Hematopoietic multipotent progenitor cell treated with erythropoietin and hydrocortisone succinate and interleukin-3 and kit ligand, for 17 days (in vitro differentiated cells): Measurements from ENCODE around the gene FMN2.

ENCODE experiments used
- DNase-seq: peaks from one replicate; pipeline ENCODE4 v3.0.0-alpha.2; 2015; ENCODE audit warnings: low spot score

The FMN2 gene

DNA sequence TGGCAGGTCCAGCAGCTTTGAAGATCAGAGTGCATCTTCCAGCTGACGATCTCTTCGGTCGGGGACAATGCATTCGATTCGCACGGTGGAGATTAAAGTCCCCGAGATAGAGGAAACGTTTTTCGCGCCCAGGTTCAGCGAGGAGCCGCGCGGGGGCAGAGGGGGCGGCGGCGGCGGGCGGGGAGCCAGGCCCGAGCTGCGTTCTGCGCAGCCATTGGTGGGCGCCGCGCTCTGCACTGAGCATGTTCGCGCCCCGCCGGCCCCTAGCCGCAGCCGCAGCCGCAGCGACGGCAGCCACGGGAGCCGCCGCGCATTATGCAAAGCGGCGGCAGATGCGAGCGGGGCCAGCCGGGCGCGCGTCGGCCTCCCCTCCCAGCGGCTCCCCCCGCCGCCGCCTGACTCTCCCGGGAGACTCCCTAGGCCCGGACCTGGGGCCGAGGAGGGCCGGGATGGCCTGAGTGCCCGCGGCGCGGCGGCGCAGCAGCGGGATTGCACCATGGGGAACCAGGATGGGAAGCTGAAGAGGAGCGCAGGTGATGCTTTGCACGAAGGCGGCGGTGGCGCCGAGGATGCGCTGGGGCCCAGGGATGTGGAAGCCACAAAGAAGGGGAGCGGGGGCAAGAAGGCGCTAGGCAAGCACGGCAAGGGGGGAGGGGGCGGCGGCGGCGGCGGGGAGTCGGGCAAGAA, at the start of gene FMN2:
FMN2 (plus strand) TSS at position 270 of the 687 bp plus-strand sequence; CDS start at position 497, 227 bp downstream.
- no peak for DNase-seq

DNA sequence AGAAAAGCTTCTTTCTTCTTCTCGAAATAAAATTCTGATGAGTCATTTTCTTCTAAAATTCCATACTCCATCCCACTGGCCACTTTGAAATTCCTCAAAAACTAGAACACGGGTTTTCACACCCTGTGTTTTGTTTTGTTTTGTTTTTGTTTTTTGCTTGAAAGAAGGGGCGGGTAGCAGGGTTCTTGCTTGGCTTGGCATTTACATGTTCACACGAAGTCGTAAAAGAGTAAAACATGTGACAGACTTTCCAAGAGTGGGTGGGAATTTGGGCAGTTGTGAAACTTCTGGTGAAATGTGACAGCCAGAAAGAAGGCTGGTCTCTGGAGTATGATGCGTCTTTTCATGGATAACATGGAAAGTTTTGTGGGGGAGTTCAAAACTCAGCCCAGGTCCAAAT, 47.1 kb upstream of the FMN2 start:
- DNase-seq = no peak

DNA sequence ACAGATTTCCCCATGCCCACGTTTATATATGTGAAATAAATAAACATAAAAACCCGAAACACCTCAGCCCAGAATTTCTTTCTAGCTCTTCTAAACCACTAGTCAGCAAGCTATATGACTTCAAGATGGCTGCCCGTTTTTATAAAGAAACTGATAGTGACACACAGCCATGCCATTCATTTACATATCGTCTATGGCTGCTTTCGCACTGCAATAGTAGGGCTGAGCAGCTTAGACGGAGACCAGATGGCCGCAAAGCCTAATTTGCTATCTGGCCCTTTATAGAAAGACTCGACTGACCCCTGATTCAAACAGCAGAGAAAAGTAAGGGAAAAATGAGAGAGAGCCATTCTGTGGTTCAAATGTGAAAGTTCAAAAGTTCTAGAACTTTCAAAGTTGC, 45.7 kb upstream of the FMN2 start:
- no peak for DNase-seq

DNA sequence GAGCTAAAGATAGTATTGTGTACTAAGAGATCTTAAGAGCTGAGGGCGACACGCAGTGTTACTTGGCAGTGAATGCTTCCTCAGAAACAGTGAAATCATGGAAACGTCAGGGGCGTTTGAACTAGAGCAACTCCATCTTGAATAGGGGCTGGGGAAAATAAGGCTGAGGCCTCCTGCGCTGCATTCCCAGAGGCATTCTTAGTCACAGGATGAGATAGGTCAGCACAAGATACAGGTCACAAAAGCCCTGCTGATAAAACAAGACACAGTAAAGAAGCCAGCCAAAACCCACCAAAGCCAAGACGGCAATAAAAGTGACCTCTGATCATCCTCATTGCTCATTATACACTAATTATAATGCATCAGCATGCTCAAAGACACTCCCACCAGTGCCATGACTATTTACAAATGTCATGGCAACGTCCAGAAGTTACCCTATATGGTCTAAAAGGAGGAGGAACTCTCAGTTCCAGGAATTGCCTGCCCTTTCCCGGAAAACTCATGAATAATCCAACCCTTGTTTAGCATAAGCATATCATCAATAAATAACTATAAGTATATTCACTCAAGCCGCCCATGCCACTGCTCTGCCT, 37.5 kb upstream of the FMN2 start:
- DNase-seq = no peak

DNA sequence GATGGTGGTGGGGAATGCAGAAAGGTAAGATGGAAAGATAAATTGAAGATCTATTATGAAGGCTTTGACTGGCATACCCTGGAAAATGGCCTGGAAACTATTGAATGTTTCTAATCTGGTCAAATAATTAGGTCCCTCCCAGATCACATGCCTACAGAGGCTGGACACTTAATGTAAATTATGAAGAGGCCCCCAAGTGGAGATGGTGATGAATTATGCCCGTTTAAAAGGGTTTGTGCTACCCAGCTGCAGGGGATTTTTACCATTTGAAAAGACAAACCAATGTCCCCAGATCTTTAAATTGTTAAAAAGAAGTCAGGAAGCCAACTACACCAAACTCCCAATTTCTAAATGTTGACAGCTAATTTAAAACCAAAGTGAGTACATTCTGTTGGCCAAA, 35.7 kb upstream of the FMN2 start:
- DNase-seq = no peak

DNA sequence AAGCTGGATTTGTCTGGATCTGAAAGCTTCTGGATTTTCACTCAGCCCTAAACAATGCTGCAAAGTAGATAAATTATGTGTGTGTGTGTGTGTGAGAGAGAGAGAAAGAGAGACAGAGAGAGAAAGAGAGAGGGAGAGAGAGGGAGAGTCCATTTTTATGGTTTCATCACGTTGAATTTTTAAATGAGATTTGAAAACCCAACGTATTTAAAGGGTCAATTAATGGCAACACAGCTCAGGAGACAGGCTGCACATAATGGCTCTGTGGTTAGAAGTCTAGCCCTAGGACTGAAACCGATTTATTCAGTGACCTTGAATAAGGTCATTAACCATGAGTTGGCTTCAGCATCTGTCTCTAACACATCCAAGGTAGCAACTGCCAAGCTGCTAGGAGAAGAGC, 35.3 kb upstream of the FMN2 start:
- no peak for DNase-seq

DNA sequence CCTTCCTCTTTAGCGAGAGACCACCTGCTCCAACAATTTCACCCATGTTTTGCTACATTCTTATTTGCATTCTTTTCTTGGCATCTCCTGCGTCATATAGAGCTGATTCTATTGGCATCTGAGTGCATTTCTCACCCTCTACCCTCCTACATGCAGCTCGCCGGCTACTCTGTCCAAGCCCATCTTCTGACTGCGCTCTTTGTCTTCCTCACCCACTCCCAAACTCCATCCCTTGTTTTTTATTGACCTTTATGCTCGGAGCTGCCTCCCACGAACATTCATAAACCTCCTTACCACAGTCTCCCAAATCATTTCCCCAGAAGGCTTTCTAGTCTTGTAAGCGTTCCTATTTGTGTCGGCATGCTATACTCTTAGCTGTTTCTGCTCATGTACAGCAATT, 33.6 kb upstream of the FMN2 start:
- DNase-seq = no peak

DNA sequence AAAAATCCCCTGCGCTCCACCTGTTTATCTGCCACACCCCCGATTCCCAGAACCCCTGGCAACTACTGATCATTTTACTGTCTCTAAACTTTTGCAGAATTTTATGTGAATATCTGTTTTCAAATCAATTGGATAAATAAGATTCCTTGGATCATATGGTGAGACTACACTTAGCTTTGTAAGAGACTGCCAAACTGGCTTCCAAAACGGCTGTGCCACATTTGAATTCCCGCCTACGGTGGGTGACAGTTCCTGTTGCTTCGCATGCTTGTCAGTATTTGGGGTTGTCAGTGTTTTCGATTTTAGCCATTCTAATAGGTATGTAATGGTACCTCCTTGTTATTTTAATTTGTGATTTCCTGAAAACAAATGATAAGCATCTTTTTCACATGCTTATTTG, 22.7 kb upstream of the FMN2 start:
- no peak for DNase-seq

DNA sequence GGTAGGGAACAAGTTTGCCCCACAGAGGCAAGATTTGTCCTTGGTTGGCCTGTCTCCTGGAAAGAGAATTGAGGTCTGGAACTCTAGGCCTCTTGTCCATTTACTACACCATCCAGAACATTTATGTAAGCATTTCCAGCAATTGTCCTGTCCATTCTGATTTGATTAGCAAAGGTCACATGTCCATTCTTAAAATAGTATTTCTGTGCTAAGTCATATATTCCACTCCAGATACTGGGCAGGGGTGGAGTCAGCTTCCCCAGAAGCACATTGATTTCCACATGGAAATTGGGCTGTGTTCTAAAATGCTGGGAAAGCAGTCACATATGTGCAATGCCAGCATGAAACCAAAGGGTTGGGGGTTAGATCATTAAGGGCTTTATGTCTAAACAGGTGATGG, 21.5 kb upstream of the FMN2 start:
- DNase-seq = no peak

DNA sequence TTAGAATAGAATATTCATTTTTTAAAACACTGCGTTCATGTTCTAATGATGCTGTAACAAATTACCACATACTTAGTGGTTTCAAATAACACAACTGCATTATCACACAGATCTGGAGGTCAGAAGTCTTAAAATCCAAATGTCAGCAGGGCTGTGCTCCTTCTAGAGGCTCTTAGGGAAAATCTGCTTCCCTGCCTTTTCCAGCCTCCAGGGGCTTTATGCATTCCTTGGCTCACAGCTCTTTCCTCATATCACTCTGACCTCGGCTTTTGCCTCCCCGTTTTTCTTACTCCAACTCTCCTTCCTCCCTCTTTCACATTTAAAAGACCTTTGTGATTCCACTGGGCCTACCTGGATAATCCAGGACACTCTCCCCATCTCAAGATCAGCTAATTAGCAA, 18.6 kb upstream of the FMN2 start:
- no peak for DNase-seq

DNA sequence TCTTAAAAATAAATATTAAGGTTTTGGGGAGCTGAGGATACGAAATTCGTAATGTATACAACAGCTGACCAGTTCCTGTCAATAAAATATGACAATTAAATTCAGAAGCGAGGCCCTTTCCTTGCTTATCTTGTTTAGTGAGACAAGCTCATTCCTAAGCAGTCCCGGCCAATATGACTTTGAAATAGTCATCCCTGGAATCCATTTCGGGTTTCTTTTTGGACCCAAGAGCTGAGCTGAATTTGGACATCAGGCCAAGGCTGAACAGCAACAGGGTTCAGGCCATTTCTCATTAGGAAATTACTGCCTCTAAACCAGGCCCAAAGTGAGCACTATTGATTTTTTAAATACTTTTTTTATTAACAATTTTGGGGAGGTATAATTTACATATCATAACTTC, 17.3 kb upstream of the FMN2 start:
- DNase-seq = no peak

DNA sequence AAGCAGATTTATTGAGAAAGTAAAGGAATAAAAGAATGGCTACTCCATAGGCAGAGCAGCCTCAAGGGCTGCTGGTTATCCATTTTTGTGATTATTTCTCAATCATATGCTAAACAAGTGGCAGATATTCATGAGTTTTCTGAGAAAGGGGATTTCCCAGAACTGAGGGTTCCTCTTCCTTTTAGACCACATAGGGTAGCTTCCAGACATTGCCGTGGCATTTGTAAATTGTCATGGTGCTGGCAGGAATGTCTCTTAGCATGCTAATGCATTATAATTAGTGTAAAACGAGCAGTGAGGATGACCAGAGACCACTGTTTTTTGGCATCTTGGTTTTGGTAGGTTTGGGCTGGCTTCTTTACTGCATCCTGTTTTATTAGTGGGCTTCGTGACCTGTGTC, 16.8 kb upstream of the FMN2 start:
- DNase-seq = no peak

DNA sequence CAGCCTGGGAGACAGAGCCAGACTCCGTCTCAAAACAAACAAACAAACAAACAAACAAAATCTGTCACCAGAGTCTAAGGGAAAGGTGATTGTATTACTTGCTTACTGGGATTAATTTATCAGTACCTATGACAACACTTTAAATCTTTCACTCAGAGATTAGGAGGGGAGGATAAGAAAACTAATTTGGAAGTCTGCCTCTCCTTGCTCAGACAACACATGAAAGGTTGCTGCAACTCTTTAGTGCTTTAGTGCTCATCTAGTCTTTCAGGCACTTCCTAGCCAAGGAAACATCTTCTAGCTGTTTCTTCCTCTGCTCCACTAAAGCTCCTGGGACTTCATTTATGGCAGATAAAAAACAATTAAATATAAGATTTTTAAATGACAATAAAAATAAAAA, 7.3 kb upstream of the FMN2 start:
- no peak for DNase-seq

DNA sequence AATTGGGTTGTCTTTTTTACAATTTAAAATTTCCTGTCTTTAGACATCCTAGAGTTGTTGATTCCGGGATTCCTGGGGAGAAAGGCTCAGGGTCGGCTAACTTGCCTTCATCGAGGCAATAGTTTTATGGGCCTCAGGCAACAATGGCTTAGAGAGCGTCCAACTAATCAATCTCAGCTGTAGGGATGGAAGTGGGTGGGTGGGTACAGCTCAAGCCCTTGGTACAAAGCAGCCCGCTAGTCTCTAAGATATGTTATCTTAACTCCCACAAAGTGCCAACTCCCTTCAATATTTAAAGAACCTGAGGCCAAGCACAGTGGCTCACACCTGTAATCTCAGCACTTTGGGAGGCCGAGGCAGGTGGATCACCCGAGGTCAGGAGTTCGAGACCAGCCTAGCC, 6.9 kb upstream of the FMN2 start:
- DNase-seq = no peak

DNA sequence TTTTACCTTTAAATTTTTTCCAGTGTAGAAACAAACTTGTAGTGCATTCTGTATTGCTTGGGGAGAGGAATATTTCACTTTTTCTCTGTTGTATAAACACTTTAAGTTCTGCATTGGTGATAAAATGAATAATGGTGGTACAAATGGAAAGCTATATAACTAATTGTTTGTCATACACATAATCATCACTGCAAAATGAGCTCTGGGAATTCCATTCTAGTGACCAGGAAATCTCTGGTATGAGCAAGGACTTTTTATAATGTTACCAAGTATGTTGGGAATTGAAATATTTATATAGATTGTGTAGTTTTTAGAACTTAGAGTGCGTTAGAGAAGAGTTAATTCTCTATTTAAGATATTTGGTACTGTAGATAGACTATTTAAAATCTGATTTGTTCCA, 5.0 kb upstream of the FMN2 start:
- DNase-seq = no peak

DNA sequence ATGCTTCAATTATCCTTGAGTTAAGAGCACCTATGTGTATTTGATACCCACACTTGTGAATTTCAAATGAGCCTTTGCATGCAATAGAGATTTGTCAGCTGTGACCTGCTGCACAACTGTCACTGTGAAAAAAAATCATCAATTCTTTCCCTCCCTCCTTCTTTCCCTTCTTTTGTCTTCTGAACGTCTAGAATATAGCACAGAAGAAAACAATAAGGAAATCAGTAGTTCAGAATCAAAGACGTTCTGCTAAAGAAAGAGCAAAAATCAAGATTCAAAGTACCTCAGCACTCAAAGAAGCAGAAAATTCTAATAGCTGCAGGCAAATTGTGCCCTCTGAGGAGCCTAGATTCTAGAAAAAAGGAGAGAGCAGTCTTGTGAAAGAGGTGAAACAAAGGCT, 1.7 kb upstream of the FMN2 start:
- no peak for DNase-seq

DNA sequence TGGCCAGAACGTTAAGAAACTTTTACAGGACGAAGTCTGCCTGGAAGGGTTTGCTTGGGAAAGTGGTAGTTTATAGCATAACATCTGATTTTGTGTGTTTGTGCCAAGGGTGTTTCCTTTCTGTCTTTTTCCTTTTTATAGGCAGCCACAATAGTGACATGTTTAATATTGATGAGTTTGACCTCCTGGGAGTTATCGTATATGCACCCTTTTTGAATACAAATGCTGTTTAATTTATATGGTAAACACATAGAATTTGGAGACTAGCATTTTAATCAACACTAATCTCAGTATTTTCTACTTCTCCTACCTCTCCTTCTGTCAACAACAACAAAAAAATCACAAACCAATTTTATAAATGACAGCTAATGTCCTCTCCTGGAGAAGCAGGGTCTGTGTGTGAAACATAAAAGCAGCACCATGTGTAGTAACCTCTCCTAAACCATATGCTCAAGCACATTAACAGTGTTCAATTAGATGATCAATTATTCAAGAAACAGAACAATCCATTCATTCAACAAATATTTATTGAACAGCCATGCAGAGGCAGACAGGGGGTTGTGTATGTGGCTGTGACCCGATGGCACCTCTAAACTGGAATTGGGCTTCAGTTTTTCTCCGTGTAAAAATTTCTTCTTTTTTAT, 604 bp upstream of the FMN2 start:
- no peak for DNase-seq

DNA sequence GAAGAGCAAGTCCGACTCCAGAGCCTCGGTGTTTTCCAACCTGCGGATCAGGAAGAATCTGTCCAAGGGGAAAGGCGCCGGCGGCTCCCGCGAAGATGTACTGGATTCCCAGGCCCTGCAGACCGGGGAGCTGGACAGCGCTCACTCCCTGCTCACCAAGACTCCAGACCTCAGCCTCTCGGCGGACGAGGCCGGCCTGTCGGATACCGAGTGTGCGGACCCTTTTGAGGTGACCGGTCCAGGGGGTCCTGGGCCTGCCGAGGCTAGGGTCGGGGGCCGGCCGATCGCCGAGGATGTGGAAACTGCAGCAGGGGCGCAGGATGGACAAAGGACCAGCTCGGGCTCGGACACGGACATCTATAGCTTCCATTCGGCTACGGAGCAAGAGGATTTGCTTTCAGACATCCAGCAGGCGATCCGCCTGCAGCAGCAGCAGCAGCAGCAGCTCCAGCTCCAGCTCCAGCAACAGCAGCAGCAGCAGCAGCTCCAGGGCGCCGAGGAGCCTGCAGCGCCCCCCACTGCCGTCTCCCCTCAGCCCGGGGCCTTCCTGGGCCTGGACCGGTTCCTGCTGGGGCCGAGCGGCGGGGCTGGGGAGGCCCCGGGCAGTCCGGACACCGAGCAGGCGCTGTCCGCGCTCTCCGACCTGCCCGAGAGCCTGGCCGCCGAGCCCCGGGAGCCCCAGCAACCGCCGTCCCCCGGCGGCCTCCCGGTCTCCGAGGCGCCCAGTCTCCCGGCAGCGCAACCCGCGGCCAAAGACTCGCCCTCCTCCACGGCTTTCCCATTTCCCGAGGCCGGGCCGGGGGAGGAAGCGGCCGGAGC, 827 bp downstream of the FMN2 start:
- DNase-seq = no peak

DNA sequence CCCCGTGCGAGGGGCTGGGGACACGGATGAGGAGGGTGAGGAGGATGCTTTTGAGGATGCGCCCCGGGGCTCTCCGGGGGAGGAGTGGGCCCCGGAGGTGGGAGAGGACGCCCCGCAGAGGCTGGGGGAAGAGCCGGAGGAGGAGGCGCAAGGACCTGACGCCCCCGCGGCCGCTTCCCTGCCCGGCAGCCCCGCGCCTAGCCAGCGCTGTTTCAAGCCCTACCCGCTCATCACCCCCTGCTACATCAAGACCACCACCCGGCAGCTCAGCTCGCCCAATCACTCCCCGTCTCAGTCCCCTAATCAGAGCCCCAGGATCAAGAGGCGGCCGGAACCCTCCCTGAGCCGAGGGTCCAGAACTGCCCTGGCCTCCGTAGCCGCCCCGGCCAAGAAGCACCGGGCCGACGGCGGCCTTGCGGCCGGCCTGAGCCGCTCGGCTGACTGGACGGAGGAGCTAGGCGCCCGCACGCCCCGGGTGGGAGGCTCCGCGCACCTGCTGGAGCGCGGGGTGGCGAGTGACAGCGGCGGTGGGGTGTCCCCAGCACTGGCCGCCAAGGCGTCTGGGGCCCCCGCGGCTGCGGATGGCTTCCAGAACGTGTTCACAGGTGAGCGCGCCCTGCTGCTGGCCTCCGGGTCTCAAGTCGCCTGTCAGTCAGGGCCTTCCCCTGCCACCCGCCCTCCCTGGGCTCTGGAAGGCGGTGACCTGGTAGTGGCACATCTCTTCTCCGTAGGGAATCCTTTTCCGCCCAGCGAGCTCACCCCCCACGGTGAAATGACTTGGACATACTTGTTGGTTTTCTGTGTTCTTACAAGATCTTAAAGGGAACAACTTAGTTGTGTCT, 1.7 kb downstream of the FMN2 start:
- no peak for DNase-seq

DNA sequence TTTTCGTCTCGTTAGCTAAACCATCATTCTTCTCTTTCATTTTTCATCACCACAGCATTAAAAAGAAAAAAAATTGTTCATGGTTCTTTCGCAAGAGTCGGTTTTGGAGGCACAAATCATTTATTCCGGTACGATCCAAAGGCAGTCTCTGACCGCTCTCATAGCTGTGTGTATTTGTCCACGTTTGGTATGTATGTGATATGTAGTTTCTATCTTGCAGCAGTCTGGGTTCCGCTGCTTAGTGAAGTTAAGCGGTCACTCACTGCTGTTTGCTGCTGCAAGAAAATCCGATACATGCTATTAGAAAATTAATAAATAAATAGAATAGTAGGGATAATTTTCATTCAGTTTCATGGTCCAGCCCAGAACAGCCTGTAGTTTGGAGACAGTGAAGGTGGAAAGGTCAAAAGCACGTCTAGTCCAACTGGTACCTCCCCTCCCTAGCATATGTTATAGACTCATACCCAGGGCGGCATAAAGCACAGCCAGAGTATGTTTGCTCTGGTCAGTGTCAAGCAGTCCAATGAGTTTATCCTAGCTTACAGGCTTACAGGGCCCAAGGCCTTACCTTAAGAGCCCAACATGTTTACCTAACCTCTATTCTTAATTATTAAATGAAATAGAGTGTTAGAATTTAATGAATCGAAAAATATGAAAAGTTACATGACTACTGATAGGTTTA, 2.5 kb downstream of the FMN2 start:
- DNase-seq = no peak

DNA sequence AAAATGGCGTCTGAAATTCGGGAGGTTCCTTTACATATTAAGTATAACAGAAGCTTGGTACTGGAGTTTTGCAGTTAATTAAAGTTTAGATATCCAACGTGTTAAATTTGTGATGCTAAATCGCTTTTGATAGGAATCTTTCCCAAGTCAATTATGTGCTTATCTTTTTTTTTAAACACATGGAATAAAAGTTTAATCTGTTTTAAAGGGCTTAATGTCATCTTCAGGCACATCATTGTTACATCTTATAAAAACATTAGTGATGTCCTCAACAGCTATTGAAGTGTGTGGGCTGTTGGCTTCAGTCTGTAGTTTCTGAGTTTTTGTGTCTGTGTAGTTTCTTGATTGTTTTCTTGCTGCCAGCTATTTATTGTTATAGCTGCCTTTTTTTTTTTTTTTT, 5.3 kb downstream of the FMN2 start:
- DNase-seq = no peak
